NK-92 (cell line): ENCODE measurements around the gene CCNL2.

Experiments
- DNase-seq: peaks from one replicate; lab custom pipeline; 2025; ENCODE audit not compliant: unreplicated experiment; lab: John Stamatoyannopoulos, UW

The CCNL2 gene

DNA sequence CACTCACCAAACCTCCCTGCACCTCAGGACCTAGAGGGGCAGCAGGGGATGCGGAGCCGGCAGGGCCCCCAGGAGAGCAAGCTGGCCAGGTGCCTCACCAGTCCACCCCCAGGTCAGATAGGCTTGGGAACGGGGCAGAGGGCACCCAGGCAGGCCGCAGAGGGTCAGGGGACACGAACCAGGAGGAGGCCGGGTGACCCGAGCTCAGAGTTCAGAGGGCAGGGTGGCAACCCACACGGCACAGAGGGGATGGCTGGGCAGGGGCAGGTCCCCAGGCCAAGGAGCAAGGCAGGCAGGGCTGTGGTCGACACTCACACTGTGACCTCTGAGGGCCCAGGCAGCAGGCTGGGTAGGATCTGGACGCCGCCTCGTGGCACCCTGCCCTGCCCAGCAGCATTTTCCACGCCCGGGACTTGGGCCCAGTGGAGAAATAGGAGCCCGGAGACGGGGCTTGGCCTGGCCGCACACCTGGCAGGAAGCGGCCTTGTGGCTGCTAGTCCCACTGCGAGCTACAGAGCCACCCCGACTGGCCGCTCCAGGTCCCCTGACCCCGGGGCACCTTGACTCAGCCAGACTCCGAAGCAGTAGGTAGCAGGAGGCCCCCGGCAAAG lies 55.2 kb downstream of the CCNL2 start:
- DNase-seq = no peak

DNA sequence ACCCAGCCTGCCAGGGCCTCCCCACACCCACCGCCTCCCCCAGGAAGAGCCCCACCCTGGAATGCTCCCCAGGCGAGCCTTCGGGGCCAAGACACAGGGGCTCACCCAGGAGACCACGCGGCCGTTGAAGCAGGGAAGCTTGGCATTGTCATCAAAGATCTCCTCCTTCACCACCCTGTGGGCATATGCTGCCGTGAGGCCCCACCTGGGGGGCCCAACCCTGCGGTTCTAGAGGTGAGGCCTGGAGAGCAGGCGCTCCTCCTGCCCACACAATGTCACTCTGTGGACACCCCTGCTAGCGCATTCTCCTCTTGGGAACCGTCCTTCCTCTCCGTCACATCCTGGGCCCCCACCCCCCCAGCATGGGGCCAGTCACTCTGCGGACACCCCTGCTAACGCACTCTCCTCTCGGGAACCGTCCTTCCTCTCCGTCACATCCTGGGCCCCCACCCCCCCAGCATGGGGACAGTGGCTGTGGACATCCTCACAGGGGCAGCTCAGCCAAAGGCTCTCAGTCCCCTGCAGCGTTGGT lies 56.5 kb downstream of the CCNL2 start:
- DNase-seq = no peak

DNA sequence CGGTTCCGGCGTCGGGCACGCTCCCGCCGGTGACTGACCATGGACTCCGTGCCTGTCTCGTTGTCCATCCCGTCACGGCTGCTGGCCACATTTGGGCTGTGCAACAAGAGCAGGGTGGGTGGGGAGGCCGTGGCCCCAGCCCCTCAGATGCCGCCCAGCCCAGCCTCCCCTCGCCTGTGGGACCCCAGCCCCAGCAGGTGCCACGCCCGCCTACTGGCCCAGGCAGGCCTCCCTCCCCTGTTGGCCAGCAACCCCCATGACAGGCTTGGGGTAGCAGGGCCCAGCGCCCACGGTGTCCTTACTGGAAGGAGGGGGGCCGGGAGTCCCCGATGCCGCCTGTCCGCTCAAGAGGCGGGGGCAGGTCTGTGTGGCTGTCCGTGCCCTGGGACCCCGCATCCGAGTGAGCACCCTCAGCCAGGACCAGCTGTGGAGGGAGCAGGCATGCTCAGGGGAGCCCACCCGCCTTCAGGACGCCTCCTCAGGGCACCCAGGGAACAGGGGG lies 57.0 kb downstream of the CCNL2 start:
- no peak for DNase-seq

DNA sequence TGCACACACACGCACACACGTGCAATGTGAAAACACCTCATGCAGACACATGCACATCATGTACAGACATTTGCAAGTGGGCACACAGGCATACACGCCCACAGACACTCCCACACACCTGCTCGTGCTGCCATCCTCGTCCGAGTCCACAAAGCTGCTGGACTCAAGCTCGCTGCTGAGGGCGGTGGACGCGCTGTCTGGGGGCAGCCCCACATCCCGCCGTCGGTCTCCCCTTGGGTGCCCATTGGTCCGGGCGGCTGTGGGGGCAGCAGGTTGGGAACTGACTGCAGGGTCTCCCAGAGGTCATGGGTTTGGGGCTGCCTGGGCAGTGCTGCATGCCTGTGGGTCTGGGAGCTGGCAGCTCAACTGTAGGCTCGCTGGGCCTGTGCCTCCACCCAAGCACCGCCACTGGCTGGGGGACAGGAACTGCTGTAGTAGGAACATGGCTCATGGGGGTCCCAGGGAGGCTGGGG lies 57.5 kb downstream of the CCNL2 start:
- no peak for DNase-seq

DNA sequence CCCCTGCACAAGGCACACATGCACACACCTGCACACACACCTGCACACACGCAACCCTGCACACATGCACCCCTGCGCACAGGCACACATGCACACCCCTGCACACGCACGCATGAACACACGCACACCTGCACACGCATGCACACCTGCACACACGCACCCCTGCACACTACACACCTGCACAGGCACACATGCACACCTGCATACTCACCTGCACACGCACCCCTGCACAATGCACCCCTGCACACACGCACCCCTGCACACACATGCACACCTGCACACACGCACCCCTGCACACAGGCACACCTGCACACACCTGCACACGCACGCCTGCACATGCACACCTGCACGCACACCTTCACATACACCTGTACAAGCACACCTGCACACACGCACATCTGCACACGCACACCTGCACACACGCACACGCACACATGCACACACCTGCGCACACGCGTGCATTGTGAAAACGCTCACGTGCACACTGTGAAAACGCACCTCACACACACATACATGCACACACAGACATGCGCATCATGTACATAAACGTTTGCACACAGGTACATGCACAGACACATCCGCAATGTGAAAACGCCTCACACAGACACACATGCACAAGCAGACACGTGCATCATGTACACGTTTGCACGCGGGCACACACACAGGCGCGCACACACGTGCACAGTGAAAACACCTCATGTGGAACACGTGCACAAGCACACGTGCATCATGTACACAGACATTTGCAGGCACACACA lies 58.2 kb downstream of the CCNL2 start:
- no peak for DNase-seq

DNA sequence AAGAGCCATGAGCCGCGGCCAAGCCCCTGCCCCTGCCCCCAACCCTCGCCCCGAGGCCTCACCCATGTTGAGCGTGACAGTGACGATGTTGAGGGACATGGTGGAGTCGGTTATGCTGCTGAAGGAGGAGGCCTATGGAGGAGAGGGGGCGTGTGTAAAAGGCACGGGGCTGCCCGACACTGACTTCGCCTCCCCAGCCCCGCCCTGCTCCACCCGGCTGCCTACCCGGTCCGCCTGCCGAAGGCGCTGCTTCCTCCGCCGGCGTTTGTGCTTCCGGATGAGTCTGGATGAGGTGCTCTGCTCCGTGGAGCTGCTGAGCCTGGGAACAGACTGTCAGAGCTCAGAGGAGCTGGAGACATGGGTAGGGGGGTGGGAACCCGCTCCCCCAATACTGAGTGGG lies 59.0 kb downstream of the CCNL2 start:
- no peak for DNase-seq

DNA sequence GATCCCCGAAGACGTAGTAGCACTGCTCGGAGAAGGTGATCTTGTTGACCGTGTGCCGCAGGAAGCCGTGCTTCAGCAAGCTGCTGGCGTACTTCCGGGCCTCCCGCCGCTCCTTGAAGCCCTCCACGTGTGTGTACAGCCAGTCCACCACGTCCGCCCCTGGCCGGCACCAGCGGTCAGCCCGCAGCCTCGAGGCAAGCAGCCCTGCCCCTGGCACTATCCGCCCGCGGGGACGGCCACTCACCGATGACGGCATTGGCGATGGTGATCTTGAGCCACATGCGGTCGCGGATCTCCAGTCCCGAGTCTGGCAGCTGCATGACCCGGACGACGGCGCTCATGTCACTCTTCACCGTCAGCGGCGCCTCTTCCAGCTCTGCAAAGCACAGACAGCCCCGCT lies 60.9 kb downstream of the CCNL2 start:
- no peak for DNase-seq

DNA sequence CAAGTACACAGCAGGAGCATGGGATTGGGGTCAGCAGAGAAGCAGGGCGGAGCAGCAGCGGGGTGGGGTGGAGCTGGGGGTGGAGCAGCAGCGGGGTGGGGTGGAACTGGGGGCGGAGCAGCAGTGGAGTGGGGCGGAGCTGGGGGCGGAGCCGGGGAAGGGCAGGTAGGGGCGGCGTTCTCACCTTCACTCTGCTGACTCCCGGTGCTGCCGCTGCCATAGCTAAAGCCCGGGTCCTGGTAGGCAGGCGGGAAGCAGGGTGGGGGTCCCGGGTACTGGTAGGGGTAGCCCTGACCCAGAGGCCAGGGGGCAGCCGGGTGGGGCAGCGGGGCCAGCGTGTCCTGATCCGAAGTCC lies 61.4 kb downstream of the CCNL2 start:
- no peak for DNase-seq

DNA sequence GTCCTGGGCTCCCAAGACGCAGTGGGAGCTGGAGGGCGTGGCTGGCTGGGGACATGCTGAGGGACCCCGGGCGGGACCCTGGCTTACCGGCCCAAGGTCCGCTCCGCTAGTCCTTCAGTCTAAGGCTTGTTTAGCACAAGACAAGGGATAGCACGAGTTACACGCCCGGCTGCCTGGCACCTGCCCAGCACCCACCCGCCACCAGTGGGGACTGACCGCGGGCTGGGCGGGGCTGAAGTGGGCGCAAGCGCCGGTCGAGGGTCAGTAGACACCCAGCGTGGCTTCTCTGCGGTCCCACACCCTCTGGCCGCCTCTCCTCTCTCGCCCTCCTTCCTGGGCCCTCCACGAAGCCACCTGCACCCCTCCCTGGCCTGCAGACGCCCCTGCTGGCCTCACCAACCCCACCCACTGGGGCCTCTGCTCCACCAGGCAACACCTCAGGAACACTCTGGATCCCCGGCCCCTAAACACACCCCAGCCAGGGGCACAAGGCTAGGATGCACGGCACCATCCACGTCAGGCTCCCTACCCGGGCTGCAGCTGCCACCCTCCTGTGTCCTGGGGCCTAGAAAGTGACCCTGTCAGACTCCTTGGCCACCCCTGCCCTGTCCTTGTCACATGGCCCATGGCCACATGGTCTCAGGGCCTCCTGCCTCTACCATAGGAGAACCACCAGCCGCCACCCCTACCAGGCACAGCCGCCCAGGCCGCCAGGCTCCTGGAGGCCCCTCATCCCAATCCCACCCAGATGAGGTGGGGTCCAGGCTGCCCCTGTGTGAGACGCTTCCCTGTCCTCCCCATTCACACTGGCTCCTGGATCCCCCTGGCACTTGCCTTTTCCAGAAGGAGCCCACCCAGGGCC lies 62.0 kb downstream of the CCNL2 start:
- no peak for DNase-seq

DNA sequence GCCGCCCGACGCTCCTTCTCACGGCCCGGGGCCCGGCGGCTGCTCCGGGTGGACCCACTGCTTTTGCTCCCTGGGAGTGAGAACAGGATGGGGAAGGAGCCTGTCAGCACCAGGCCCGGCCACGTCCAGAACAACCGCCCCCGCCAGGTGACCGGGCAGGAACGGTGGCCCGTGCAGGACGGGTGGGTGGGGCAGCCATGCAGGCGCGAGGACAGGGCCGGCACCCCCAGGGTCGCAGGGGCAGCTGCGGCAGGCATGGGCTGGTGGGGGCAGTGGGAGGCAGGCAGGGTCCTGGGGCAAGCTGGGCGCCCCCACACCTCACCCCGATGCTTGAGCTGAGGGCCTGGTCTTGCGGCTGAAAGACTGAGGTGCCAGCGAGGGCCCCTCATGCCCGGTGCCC lies 62.7 kb downstream of the CCNL2 start:
- DNase-seq = no peak

DNA sequence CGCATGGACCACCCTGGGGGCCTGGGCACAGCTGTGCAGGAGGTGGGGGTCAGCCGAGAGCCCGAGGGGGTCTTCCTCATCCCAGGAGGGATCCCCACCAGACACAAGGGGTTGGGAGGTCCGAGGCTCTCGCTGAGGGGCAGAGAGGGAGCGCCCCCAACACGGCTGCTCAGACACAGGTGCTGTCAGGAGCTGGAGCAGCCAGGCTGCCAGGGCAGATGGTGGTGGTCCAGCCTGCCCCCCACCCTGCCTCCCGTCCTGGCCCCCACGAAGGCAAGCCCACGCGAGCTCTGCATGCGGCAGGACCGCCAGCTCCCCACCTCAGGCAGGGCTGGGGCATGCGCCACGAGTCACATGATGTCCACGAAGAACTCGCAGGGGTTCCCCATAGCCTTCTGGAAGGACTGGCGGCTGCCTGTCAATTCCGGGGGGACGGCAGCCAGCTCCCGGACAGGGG lies 63.3 kb downstream of the CCNL2 start:
- DNase-seq = no peak
